B cell (primary cell): ENCODE results near the gene SMTN.

Source experiments
- EZH2 ChIP-seq: IDR thresholded peaks from 2 replicates; pipeline ENCODE4 v1.6.1; 2012; ENCODE audit warnings: borderline replicate concordance, low read depth, mild to moderate bottlenecking, moderate library complexity, low read length; ENCODE audit not compliant: insufficient read depth, poor library complexity, severe bottlenecking
- TF ChIP-seq, protein P1 (sequence below): fragments of 200-600 bp; IDR thresholded peaks from one replicate; pipeline ENCODE4 v1.8.0; 2022; ENCODE audit warnings: antibody characterized with exemption, mild to moderate bottlenecking

DNA sequence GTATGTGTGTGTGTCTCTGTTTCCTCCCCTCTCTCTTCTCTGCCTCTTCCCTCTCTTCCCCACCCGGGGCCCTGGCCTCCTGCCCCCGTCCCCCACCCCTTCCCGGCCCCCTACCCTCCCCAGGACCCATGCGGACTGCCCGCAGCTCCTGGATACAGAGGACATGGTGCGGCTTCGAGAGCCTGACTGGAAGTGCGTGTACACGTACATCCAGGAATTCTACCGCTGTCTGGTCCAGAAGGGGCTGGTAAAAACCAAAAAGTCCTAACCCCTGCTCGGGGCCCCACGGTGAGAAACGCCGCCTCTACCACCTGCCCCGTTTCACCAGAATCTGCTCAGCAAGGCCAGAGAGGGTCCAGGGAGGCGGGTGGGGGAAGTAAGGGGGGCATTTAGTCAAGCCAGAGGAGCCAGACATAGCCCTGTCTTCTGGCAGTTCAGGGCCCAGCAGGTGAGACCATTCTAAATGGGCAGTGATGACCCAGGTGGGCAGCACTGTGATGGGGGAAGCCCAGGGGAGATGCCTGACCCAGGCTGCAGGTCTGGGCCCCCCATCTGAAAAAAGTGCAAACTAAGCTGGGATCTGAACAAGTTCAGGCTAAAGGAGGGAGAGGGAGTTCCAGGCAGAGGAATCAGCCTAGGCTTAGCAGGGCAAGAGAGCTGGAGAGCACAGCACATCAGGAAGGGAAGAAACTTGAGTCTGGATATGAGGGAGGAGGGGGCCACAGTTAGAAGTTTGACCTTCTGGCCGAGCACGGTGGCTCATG is 19.8 kb downstream of the SMTN start:
- TF ChIP-seq, protein P1, sequence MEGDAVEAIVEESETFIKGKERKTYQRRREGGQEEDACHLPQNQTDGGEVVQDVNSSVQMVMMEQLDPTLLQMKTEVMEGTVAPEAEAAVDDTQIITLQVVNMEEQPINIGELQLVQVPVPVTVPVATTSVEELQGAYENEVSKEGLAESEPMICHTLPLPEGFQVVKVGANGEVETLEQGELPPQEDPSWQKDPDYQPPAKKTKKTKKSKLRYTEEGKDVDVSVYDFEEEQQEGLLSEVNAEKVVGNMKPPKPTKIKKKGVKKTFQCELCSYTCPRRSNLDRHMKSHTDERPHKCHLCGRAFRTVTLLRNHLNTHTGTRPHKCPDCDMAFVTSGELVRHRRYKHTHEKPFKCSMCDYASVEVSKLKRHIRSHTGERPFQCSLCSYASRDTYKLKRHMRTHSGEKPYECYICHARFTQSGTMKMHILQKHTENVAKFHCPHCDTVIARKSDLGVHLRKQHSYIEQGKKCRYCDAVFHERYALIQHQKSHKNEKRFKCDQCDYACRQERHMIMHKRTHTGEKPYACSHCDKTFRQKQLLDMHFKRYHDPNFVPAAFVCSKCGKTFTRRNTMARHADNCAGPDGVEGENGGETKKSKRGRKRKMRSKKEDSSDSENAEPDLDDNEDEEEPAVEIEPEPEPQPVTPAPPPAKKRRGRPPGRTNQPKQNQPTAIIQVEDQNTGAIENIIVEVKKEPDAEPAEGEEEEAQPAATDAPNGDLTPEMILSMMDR = no peak
- no peak for TF ChIP-seq EZH2
